ENCODE results near the gene PRTG.
"Not testable (repeated sequence)": the region's sequence is repeated elsewhere in the genome, so short reads cannot be mapped to it uniquely, and the experiment has no call there.

The PRTG gene

DNA sequence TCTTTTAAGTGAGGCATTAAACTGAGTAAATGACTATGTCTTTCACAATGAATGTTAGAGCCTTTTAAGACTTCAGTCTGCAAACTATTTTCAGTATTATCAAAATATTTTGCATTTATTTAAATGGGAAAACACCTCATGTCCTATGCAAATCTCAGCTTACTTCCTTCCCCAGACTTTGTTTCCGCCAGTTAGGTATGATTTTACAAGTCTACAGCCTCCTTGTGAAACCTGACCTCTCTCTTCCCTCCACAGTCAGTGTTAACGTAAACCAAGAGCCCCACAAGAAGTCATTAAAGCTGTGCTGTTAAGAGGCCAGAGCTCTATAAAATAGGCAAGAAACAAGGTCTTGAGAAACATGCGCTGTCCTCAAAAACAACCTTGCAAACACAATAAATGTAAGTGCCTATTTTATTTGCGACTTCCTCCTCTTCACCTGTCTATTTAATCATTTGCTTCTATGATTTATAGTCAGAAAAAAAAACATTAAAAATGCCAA lies 48.3 kb downstream of the PRTG start:
- DNase-seq: no peak

DNA sequence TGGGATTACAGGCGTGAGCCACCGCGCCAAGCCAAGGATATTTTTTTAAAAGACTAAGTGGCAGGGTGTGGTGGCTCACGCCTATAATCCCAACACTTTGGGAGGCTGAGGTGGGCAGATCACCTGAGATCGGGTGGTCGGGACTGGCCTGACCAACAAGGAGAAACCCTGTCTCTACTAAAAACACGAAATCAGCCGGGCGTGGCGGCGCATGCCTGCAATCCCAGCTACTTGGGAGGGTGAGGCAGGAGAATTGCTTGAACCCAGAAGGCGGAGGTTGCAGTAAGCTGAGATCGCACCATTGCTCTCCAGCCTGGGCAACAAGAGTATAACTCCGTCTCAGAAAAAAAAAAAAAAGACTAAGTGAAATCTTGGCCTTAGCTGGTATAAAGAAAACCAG lies 49.8 kb downstream of the PRTG start:
- DNase-seq: not testable (repeated sequence)

DNA sequence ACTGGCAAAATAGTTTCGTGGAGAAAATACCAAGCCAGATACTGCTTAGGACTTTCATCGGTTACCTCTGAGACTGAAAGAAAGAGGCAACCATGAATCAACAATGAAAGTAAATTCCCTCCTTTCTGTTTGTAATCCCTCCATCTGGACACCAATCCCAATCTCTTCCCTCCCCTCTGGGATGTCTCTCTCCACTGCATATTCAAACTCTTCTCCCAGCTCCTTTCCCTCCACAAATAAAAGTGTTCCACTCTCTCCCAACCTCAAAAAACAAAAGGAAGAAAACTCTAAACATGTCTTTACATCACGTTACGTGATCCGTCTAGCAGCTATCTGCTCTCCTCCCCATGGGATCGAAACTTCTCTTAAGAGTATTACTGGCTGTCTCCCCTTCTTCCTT lies 55.2 kb downstream of the PRTG start:
- DNase-seq: no peak

DNA sequence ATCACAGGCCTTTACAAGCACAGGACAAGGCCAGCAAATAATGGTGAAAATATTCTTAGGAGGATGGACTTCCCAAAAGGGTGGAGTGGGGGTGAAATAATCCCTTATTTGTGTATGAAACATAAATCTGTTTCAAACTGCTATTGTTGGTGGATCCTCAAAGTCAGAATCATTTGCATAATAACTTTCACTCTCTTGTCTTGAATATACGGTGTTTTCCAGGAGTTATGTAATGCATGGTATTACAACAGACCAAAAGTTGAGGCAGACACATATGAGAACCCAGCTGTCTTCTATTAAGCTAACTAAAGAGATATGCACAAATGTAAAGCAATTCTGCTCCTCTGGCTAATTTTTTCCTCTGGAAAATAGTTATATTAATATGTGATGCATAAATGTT lies 57.7 kb downstream of the PRTG start:
- no peak for DNase-seq

DNA sequence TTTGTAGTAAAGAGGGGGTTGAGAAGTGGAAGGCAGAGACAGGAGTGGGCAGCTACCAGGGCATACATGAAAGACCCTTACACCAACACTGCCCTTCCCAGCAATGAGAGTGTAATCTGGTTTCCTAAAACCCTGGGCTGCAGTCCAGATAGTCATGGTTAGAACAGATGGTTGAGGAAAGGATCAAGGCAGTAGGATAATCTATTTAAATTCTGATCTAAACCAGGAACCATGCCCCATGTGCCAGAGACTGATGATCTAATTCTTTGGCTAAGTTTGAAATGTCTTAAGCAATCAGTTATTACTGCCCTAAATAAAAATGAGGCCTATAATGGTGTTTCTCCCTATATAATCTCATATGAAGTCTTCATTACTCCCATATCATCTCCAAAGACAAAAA lies 59.6 kb downstream of the PRTG start:
- no peak for DNase-seq

DNA sequence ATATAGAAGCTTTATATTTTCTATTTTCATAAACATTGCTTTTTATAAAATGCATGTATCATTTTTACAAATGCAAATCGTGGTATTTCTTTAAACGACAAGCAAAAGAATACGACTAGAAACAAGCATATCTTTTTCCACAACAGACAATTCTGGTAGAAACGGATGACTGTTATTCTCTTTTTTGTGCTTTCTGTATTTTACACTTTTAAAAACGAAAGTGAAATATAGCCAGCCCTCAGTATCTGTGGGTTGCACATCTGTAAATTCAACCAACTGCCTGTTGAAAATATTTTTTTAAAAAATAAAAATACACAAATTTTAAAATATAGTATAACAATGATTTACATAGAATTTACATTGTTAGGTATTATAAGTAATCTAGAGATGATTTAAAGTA lies 61.3 kb downstream of the PRTG start:
- DNase-seq: no peak

DNA sequence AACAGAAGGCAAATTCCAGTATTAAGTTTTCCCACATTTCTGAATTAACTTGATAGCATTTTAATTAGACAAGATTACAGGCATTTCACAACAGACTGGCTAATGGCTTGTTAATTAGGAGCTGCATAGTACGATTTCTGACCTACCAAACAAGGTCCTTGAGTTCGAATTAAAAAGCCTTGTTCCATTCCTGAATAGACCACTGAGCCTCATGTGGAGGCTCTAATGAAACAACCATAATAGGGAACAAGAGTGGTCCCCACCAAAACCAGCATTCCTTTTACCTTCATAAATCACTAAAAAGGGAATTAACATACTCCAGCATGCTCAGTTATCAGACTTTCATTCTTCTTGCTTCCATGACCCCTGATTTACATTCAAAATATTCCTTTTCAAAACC lies 66.4 kb downstream of the PRTG start:
- no peak for DNase-seq

DNA sequence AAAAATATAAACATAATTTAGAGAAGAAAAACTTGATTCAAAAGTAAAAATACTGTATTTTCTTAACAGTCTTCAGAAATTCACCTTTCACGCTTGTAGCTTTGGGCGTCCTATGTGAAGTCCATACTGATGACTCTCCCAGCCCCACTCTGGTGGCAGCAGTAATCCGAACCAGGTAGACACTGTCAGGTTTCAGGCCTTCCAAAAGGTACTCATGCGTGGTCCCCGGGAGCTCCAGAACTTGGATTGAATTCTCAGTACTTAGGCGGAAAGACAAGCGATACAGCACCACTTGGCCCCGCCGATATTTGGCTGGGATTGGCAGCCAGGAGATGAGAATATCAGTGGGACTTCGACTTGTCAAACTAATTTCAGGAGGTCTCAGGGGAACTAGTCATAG lies 69.7 kb downstream of the PRTG start:
- no peak for DNase-seq

DNA sequence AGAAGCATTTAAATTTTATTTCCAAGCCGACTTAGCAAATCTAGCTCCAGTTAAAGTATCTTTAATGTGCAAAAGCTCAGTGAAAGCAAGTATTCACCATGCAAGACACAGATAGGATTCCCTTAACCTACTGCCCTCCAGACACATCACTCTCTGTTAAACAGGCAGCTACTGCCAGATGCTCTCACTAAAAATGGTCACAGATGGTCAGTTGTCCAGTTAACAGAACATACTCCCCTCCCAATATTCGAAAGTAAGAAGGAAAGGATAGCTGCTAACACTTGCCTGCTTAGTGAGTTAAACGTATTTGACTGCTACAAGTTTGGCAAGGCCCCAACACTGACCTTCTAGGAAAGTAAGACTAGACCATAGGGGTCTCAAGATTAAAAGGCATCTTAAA lies 73.7 kb downstream of the PRTG start:
- no peak for DNase-seq

DNA sequence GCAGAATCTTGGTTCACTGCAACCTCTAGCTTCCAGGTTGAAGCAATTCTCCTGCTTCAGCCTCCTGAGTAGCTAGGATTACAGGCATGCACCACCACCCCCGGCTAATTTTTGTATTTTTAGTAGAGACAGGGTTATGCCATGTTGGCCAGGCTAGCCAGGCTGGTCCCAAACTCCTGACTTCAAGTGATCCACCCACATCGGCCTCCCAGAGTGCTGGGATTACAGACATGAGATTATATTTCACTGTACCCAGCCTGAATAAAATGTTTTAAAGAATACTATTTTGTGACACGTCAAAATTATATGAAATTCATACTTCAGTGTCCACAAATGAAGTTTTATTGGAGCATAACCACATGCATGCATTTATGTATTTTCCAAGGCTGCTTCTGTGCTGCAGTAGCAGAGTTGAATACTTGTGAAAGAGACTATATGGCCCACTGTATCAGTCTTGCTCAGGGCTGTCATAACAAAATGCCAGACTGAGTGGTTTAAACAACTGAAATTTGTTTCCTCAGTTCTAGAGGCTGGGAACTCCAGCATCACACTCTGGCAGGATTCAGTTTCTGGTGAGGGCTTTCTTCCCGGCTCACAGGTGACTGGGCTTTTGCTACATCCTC lies 77.2 kb downstream of the PRTG start:
- DNase-seq: no peak

DNA sequence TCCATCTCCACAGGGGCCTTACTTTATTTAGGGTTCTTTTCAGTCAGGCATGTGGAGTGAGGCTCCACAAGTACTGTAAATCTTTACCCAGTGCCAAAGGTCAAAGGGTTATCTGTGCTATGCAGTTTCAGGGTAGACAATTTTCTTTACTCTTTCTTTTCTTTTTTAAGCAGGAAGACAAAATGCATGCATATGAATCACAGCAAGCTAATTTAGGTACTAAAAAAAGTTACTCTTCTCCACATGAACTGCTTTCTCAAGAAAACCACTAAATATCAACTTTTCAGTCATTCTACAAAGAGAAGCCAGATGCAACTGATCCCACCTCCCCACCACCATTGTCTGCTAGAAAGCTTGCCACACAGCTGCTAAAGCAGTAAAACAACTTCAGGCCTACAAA lies 81.5 kb downstream of the PRTG start:
- no peak for DNase-seq

DNA sequence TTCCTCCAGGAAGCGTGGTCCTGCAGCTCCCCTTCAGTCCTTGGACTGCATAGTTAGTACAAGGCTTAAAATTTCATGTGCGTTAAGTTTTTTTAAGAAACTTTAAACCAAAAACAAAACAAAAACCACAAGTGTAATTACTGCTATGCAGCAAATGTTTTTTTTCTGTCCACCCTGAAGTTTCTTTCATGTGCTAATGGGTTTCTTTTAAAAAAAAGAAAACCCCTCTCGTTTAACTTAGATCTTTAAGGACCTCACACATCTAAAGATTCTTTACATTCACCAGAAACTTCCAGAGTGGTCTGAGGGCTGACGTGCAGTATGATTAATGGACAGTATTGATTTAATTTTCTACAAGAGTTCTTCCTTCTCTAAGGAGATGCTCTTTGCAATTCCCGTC lies 82.8 kb downstream of the PRTG start:
- no peak for DNase-seq

DNA sequence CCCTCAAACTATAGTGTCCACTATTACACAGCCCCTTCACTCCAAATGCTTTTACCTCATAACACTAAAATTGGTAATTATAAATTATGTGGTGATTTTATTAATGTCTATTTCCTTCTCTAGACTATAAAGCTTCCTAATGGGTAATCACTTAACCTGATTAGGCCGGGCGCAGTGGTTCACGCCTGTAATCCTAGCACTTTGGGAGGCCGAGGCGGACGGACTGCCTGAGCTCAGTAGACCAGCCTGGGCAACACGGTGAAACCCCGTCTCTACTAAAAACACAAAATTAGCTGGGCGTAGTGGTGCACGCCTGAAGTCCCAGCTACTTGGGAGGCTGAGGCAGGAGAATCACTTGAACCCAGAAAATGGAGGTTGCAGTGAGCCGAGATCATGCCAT lies 83.5 kb downstream of the PRTG start:
- no peak for DNase-seq

DNA sequence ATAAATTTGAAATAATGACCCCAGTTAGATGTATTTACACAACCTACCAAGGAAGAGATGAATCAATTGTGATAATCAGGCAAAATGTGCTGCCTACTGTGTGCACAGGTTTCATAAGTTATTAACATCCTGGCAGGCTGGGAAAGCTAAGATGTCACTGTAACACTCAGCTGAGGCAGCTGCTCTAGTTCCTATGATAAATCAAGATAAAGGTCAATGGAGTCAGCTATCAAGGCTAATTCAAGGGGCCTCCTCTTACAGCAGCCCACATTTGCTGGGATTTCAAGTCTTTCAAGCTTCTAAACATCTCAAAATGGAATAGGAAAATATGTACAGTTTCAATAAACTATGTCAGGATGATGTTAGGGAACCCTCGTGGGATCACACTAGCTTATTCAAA lies 84.1 kb downstream of the PRTG start:
- DNase-seq: no peak

DNA sequence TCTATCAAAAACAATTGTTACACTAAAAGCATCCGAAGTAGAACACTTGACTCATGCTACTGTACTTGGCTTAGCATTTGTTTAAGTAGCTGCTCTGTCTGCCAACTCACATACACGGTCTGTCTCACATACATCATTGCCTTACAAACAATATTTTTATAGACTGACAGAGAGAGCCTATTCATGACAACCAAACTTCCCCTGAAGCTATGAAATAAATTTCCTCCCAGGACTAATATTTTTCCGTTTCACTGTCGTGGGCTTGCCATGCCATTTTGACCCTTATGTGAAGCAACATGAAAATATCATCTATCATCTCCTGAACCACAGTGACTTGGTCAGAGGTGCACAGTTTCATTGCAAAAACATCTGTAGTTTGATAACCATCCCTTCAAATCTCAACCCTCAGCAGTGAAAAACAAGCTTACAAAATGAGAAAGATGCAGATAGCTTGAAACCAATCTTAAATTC lies 88.4 kb downstream of the PRTG start:
- DNase-seq: no peak

DNA sequence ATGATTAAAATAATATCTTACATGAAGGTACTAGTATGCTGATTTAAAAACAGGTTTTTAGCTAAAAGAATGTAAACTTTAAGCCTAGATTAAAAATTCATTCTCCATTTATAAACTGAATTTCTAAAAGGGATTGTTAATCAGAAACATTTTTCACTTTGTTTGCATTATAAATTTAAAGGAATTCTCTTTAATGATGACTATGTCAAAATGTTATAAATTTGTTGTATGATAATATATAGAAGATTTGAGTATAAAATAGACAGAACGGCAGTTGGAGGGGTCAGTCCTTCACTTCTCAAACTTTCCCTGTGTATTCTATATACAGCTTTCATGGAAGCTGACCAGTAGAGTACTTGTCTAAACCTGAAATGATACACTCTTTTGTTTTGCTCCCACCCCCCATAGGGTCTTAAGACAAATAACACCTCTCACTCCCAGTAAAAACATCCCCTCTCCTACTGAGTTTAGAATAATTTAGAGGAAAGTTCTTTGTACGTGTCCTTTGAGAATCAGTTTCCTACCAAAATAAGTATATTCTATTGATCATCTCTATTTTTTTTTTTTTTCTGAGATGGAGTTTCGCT lies 90.0 kb downstream of the PRTG start:
- DNase-seq: no peak

DNA sequence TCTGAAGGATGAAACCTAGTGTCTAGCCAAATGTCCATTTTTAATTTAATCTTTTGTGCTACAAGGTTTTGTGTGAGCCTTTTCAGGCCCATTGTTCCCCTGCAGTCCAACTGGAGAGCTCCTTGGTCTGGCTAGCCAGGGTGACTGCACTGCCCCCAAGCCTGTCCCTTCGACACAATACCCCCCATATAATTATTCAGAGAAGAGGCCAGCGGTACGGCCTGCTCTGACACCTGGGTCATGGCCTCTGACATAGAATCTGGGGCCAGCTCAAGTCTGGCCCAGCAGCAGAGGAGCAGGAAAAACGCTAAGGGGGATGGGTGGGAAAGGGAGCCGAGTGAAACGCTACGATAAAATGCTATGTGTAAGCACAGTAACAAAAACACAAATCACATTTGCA lies 90.6 kb downstream of the PRTG start:
- no peak for DNase-seq

DNA sequence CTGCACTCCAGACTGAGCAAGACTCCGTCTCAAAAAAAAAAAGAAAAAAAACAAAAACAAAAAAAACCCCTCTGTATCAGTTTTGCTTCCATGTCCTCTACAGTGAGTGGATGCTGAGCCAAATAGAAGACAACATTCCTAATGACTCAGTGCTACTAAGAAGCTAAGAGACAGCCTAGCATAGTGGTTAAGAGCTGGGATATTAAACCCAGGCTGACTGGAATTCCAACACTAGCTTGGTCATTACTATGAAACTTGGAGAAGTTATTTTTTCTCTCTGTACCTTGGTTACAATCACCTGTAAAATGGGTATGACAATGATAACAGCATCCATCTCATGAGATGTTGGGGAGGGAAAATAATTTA lies 93.9 kb downstream of the PRTG start:
- no peak for DNase-seq

DNA sequence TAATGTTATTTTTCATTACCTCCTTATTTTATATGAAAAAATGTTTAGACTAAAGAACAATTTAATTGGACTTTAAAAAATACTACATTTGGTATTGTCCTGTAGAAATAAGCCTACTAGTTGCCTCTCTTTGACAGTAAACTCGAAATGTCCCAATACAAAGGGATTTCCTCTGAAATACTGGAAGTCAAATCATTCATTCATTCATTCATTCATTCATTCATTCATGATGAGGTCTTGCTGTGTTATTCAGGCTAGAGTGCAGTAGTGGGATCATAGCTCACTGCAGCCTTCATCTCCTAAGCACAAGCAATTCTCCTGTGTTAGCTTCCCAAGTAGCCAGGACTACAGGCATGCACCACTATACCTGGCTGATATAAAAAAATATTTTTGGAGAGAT lies 104.2 kb downstream of the PRTG start:
- no peak for DNase-seq

DNA sequence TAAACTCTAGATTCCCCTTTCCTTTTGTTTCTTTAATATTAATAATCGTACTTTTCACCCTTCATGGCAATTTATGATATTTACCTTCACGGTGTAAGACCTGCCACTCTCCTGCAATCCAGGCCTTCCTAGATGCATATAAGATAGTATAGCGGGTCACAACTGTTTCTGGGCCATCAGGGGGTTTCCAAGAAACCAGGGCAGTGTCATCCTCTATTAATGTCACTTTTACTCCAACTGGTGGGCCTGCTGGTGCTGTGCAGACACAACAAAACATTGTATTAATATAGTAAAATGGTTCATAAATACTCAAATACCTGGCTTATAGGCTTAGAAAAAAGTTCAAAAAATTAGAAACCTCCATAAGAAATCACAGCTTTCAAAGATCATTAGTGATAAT lies 105.9 kb downstream of the PRTG start:
- DNase-seq: no peak

DNA sequence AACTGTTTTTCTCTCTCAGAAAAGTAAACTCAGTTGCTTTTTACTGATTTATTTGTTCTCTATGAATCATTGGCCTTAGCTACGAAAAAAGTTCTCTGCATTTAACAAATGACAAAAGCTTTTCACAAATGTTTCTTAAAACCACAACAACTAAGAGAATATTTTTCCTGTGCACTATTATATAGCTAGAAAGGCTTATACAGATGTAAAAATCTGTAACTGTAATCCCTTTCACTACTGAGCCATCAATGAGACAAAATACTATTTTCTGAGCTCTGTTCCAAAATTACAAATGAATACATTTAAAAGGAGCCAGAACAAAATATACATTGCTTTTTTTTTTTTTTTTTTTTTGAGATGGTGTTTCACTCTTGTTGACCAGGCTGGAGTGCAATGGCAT lies 109.2 kb downstream of the PRTG start:
- no peak for DNase-seq

DNA sequence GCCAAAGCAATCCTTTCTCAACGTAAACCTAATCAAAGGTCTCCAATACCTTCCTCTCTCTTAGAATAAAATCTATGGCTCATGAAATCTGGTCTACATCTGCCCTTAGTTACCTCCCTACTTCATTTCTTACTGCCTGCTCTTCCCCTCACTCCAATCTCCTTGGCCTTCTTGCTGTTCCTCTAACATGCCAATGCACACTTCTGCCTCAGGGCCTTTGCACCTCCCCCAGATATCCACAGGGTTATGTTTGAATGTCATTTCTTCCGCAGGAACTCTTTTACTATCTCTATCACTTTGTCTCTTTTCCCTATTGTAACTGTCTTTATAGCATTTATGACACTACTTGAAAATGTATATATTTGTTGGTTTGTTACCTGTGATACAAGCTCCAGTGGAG lies 110.5 kb downstream of the PRTG start:
- no peak for DNase-seq

DNA sequence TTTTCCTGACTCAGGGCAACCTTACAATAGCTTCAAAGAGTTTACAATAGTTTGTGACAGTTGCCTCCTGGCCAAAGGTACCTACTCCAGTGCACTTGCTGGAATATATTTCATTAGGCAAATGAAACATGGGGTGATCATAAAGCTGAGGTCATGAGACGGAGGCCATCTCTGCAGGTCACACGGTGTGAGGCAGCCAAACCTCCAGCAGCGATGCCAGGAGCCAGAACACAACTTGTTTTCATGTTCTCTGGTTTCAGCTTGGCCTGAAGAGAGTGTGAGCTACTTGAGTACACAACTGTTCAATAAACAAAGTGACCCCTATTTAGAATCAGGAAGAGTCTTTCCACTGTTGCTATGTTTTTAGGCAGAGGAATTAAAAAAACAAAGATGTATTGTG lies 112.1 kb downstream of the PRTG start:
- no peak for DNase-seq

DNA sequence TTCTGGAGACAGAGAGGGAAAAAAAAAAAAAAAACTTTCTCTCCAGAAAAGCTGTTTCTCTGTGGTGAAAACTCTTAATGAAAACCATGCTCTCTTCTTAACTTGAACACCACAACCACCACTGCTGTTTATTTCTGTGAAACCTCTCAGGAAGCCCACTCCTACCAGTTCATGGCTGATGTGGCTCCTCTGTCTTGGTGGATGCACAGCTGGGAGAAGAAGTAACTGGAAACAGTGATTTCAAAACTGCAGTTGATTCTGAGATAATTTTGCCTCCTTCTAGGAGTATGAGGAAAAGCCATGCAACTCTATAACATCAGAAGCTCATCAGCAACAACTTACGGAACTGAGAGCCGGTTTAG lies 114.6 kb downstream of the PRTG start:
- DNase-seq: no peak

DNA sequence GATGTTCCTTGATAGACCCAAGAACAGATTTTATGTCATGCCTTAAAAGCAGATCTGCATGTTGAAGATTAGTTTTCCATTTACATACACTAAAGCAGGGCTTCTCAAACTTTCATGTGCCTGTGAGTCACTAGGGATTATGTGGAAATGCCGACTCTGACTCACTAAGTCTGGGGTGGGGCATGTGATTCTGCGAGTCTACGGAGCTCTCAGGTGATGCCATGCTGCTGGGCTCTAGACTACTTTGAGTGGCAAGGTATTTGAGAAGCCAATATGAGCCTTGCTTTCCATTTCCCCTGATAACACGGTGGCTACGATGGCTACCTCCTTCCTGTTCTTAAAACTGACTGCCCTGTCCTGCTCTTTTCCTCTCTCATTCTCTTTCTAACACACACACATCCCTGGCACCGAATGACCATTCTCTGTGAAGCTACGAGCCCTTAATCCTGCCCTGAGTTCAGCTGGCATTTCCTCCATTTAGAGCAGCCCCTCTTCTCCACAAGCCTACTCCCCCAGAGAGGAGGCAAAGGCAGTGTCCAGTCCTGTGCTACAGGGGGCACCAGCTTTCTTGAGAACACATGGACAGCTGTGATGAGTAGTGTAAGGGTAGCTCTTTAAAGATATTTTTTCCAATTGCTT lies 115.1 kb downstream of the PRTG start:
- no peak for DNase-seq

All from Kasumi-1 (cell line).